ENCODE measurements around the gene MOSPD2.

MOSPD2 gene

DNA sequence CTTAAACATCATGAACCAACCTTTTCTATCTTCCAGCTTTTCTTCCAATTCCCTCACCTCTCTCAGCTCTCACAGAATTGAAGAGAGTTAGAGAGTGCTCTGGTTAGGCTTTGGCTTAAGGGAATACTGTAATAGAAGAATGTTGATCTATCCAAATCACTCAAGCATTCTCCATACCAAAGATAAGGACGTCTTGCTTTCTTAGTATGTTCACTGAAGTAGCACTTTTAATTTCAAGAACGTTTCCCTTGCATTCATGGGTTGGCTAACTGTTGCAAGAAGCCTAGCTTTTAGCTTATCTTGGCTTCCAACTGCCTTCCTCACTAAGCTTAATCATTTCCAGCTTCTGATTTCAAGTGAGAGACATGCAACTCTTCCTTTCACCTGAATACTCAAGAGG lies 43.6 kb upstream of the MOSPD2 start (continued):
- TF ChIP-seq, protein P1, sequence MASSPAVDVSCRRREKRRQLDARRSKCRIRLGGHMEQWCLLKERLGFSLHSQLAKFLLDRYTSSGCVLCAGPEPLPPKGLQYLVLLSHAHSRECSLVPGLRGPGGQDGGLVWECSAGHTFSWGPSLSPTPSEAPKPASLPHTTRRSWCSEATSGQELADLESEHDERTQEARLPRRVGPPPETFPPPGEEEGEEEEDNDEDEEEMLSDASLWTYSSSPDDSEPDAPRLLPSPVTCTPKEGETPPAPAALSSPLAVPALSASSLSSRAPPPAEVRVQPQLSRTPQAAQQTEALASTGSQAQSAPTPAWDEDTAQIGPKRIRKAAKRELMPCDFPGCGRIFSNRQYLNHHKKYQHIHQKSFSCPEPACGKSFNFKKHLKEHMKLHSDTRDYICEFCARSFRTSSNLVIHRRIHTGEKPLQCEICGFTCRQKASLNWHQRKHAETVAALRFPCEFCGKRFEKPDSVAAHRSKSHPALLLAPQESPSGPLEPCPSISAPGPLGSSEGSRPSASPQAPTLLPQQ (tag by site-specific recombination; IDR thresholded peaks at IDR 0.05): no peak
- TF ChIP-seq GLI4 (tag by site-specific recombination; IDR thresholded peaks at IDR 0.05): no peak

DNA sequence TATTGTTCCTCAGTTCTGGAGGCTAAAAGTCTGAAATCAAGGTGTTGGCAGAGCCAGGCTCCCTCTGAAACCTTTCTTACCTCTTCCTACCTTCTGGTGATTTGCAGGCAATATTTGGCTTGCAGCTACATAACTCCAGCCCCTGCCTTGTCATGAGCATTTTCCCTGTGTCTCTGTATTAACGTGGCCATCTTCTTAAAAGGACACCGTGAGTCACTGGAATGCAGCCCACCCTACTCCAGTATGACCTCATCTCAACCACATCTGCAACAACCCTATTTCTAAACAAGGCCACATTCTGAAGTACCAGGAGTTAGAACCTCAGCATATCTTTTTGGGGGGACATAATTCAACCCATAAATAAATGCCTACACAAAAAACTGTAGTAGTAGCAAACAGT lies 41.1 kb upstream of the MOSPD2 start:
- ChIA-PET POLR2A (no interaction called here), CTCF (no interaction called here)
- no peaks in the 10 kb centered on the region for H3K4me1 ChIP-seq (ENCODE audit: control insufficient read depth, insufficient read depth, low read length)
- no peak overlapping the region for H3K27ac ChIP-seq (ENCODE audit: extremely low read depth, low read depth, low read length)
- TF ChIP-seq, protein P1 (tag by site-specific recombination; IDR thresholded peaks at IDR 0.05): no peak
- TF ChIP-seq ZNF169 (tag by site-specific recombination; IDR thresholded peaks at IDR 0.05) (no peak), ZNF184 (tag by site-specific recombination; IDR thresholded peaks at IDR 0.05) (no peak), ZSCAN16 (tag by site-specific recombination; IDR thresholded peaks at IDR 0.05) (no peak), ZNF585B (tag by site-specific recombination; IDR thresholded peaks at IDR 0.05) (no peak), KLF9 (tag by site-specific recombination; IDR thresholded peaks at IDR 0.05; ENCODE audit: low read depth) (no peak), ZNF747 (tag by site-specific recombination; IDR thresholded peaks at IDR 0.05) (no peak), ZNF660 (tag by site-specific recombination; IDR thresholded peaks at IDR 0.05) (no peak), ZNF548 (tag by site-specific recombination; IDR thresholded peaks at IDR 0.05) (no peak), ZNF324 (tag by site-specific recombination; IDR thresholded peaks at IDR 0.05) (no peak)
- TF ChIP-seq, protein P2, sequence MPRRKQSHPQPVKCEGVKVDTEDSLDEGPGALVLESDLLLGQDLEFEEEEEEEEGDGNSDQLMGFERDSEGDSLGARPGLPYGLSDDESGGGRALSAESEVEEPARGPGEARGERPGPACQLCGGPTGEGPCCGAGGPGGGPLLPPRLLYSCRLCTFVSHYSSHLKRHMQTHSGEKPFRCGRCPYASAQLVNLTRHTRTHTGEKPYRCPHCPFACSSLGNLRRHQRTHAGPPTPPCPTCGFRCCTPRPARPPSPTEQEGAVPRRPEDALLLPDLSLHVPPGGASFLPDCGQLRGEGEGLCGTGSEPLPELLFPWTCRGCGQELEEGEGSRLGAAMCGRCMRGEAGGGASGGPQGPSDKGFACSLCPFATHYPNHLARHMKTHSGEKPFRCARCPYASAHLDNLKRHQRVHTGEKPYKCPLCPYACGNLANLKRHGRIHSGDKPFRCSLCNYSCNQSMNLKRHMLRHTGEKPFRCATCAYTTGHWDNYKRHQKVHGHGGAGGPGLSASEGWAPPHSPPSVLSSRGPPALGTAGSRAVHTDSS (tag by site-specific recombination; IDR thresholded peaks at IDR 0.05): no peak
- H3K4me3 ChIP-seq (ENCODE audit: low read depth, low read length): no peak overlapping the region
- H3K9me3 ChIP-seq (ENCODE audit: control insufficient read depth, insufficient read depth, low read depth, low read length): no peaks in the 10 kb centered on the region; the same call in 1 of the 2 replicates
- H3K36me3 ChIP-seq (ENCODE audit: control insufficient read depth in 2 of 2, insufficient read depth in 1 of 2, low read length in 2 of 2): peaks cover 0 to 23% of the 10 kb centered on the region in 2 experiments; a peak in 1 of 3 replicates

DNA sequence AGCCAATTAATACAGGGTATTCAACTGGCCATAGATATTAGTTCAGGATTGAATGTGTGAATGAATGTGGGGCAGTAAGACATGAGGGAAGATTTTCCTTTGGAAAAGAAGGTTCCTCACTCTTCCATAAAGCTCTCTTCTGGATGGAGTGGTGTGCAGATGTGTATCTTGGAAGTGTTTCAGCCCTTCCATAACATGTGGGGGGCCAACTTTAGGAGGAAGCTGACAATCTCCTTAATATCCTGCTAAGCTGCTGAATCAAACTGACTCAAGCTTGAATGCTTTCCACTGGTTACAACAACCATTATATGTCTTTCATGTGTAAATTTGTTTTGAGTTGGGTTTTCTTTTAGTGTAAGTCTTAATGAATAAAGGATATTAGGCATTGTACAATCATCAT lies 40.6 kb upstream of the MOSPD2 start:
- no peaks in the 10 kb centered on the region; the same call in 1 of the 2 replicates for H3K9me3 ChIP-seq (ENCODE audit: control insufficient read depth, insufficient read depth, low read depth, low read length)
- no peak overlapping the region for H3K4me3 ChIP-seq (ENCODE audit: low read depth, low read length)
- H3K36me3 ChIP-seq (ENCODE audit: control insufficient read depth in 2 of 2, insufficient read depth in 1 of 2, low read length in 2 of 2): peaks cover 0 to 25% of the 10 kb centered on the region in 2 experiments; a peak in 1 of 3 replicates
- POLR2A ChIA-PET: no interaction called here
- TF ChIP-seq ZNF155 (tag by site-specific recombination; IDR thresholded peaks at IDR 0.05) (no peak), ZNF140 (tag by site-specific recombination; IDR thresholded peaks at IDR 0.05) (no peak), WT1 (tag by site-specific recombination; IDR thresholded peaks at IDR 0.05) (no peak), ZNF768 (tag by site-specific recombination; IDR thresholded peaks at IDR 0.05) (no peak), ZNF341 (tag by site-specific recombination; IDR thresholded peaks at IDR 0.05; ENCODE audit: low read depth) (no peak), ZNF830 (tag by site-specific recombination; IDR thresholded peaks at IDR 0.05; ENCODE audit: low read depth) (no peak)
- no peaks in the 10 kb centered on the region for H3K4me1 ChIP-seq (ENCODE audit: control insufficient read depth, insufficient read depth, low read length)
- CTCF ChIA-PET: no interaction called here
- H3K27ac ChIP-seq (ENCODE audit: extremely low read depth, low read depth, low read length): no peak overlapping the region

DNA sequence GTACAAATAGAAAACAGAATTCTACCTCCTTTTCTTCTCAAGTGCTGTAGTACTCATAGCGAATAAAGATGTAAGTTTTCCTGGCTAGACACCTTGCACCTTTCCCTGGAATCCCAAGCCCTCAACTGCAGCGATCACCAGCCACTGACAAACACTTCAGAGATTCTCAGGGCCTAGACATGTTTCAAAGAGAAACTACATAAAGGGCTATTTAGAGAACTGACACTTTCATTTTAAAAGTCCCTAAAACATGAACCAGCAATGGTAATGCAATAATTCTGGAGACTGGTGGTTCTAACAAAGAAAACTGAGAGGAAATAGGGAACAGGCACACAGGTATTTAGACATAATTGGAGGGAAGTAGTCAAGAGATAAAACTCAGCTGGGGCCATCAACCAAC lies 36.1 kb upstream of the MOSPD2 start:
- Histone ChIP-seq H3K9me3 (ENCODE audit: control insufficient read depth, insufficient read depth, low read depth, low read length) (no peaks in the 10 kb centered on the region), H3K36me3 (ENCODE audit: control insufficient read depth in 2 of 2, insufficient read depth in 1 of 2, low read length in 2 of 2) (peaks cover 3 to 44% of the 10 kb centered on the region in 2 experiments), H3K4me3 (ENCODE audit: low read depth, low read length) (no peak overlapping the region), H3K4me1 (ENCODE audit: control insufficient read depth, insufficient read depth, low read length) (no peaks in the 10 kb centered on the region), H3K27ac (ENCODE audit: extremely low read depth, low read depth, low read length) (no peak overlapping the region)
- ChIA-PET POLR2A (no interaction called here), CTCF (no interaction called here)
- TF ChIP-seq BCL11A (tag by site-specific recombination; IDR thresholded peaks at IDR 0.05; ENCODE audit: low read depth) (no peak), OVOL3 (tag by site-specific recombination; IDR thresholded peaks at IDR 0.05) (no peak), PRDM1 (tag by site-specific recombination; IDR thresholded peaks at IDR 0.05) (no peak), ZNF777 (tag by site-specific recombination; IDR thresholded peaks at IDR 0.05; ENCODE audit: borderline replicate concordance) (no peak), ZSCAN30 (tag by site-specific recombination; IDR thresholded peaks at IDR 0.05) (no peak), GLI2 (tag by site-specific recombination; IDR thresholded peaks at IDR 0.05; ENCODE audit: borderline replicate concordance, low read depth) (no peak), ZFP41 (tag by site-specific recombination; IDR thresholded peaks at IDR 0.05; ENCODE audit: borderline replicate concordance) (no peak)
- TF ChIP-seq, protein P3, sequence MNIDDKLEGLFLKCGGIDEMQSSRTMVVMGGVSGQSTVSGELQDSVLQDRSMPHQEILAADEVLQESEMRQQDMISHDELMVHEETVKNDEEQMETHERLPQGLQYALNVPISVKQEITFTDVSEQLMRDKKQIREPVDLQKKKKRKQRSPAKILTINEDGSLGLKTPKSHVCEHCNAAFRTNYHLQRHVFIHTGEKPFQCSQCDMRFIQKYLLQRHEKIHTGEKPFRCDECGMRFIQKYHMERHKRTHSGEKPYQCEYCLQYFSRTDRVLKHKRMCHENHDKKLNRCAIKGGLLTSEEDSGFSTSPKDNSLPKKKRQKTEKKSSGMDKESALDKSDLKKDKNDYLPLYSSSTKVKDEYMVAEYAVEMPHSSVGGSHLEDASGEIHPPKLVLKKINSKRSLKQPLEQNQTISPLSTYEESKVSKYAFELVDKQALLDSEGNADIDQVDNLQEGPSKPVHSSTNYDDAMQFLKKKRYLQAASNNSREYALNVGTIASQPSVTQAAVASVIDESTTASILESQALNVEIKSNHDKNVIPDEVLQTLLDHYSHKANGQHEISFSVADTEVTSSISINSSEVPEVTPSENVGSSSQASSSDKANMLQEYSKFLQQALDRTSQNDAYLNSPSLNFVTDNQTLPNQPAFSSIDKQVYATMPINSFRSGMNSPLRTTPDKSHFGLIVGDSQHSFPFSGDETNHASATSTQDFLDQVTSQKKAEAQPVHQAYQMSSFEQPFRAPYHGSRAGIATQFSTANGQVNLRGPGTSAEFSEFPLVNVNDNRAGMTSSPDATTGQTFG (tag by site-specific recombination; IDR thresholded peaks at IDR 0.05; ENCODE audit: borderline replicate concordance): no peak

Data from HEK293 (cell line).